ENCODE results near the gene FBXW8. TPM values are rescaled to one million over a fixed set of nuclear protein-coding genes. Genes with fewer than 3 reads are reported as not detected.

FBXW8 gene
- polyA plus RNA-seq, 3 donors: 2.0 to 5.2 (median 2.7) TPM

GRCh38 chr12:116922194-116922897 is 11.6 kb downstream of the FBXW8 start:
- no peak overlapping the region for H3K4me2 ChIP-seq (replicated peaks; ENCODE audit: extremely low read depth, low read length, poor library complexity, severe bottlenecking)
- peaks cover 0 to 7% of the 10 kb centered on the region in 2 donors for H3K36me3 ChIP-seq (replicated peaks in 1 of 2; ENCODE audit: control insufficient read depth in 1 of 2, insufficient read depth in 2 of 2, low read length in 2 of 2)
- Mint-ChIP-seq H3K9me3 (peaks cover 0 to 2% (median 0%) of the 10 kb centered on the region in 7 donors), H3K36me3 (peaks cover 6 to 10% of the 10 kb centered on the region in 2 donors), H3K4me1 (peaks cover 24% of the 10 kb centered on the region), H3K27ac (no peak overlapping the region), H3K27me3 (ENCODE audit: low read depth in 3 of 3) (peaks cover 0 to 1% (median 0%) of the 10 kb centered on the region in 3 donors), H3K4me3 (no peak overlapping the region)
- no peak overlapping the region for H3K4me3 ChIP-seq (replicated peaks in 1 of 3; ENCODE audit: low read depth in 2 of 3, low read length in 3 of 3)
- no peaks in the 10 kb centered on the region for H4K20me1 ChIP-seq (ENCODE audit: insufficient read depth, low read length)
- DNase-seq: no peak
- H3K4me1 ChIP-seq (ENCODE audit: control insufficient read depth in 1 of 2, insufficient read depth in 2 of 2, low read length in 2 of 2): peaks cover 0 to 3% of the 10 kb centered on the region in 2 donors
- H3K27me3 ChIP-seq (ENCODE audit: control insufficient read depth in 2 of 2, insufficient read depth in 2 of 2, low read length in 2 of 2): no peaks in the 10 kb centered on the region
- no peak overlapping the region for H3K9ac ChIP-seq (ENCODE audit: insufficient read depth, low read length, poor library complexity, severe bottlenecking)
- intact Hi-C loops (cut with micrococcal nuclease): no loop called here
- WGBS (ENCODE audit: insufficient coverage): no CpG with 5 or more reads among the region's 2 CpGs
- H3K79me2 ChIP-seq (ENCODE audit: insufficient read depth, low read length): peaks cover 6% of the 10 kb centered on the region
- H3K27ac ChIP-seq (ENCODE audit: low read depth in 1 of 2, low read length in 2 of 2): no peak overlapping the region
- H2AFZ ChIP-seq (ENCODE audit: insufficient read depth, low read depth, low read length, poor library complexity, severe bottlenecking): no peak overlapping the region
- no peak for TF ChIP-seq CTCF (IDR thresholded peaks at IDR 0.05)
- no peaks in the 10 kb centered on the region for H3K9me3 ChIP-seq (replicated peaks in 1 of 2; ENCODE audit: control insufficient read depth in 1 of 2, insufficient read depth in 1 of 2, low read length in 2 of 2)

GRCh38 chr12:116924558-116925453 is 14.1 kb downstream of the FBXW8 start:
- 77% methylated on average over 4 of the region's 5 CpGs for WGBS (ENCODE audit: insufficient coverage)
- peak overlapping the region in 1 of 7 donors; percentile 35 for H3K27ac Mint-ChIP-seq
- peaks cover 2 to 3% of the 10 kb centered on the region in 2 donors for H3K4me1 ChIP-seq (ENCODE audit: control insufficient read depth in 1 of 2, insufficient read depth in 2 of 2, low read length in 2 of 2)
- no peak overlapping the region for H3K9ac ChIP-seq (ENCODE audit: insufficient read depth, low read length, poor library complexity, severe bottlenecking)
- no peaks in the 10 kb centered on the region for H3K79me2 ChIP-seq (ENCODE audit: insufficient read depth, low read length)
- no peaks in the 10 kb centered on the region for H3K9me3 ChIP-seq (replicated peaks in 1 of 2; ENCODE audit: control insufficient read depth in 1 of 2, insufficient read depth in 1 of 2, low read length in 2 of 2)
- no peak overlapping the region for H3K4me2 ChIP-seq (replicated peaks; ENCODE audit: extremely low read depth, low read length, poor library complexity, severe bottlenecking)
- H3K27me3 Mint-ChIP-seq (ENCODE audit: low read depth in 3 of 3): no peaks in the 10 kb centered on the region
- H3K27me3 ChIP-seq (ENCODE audit: control insufficient read depth in 2 of 2, insufficient read depth in 2 of 2, low read length in 2 of 2): no peaks in the 10 kb centered on the region
- no peak overlapping the region for H3K4me3 Mint-ChIP-seq
- H2AFZ ChIP-seq (ENCODE audit: insufficient read depth, low read depth, low read length, poor library complexity, severe bottlenecking): no peak overlapping the region
- H3K4me3 ChIP-seq (replicated peaks in 1 of 3; ENCODE audit: low read depth in 2 of 3, low read length in 3 of 3): no peak overlapping the region
- peaks cover 13% of the 10 kb centered on the region for H3K4me1 Mint-ChIP-seq
- H3K9me3 Mint-ChIP-seq: peaks cover 0 to 2% (median 0%) of the 10 kb centered on the region in 7 donors
- H3K36me3 Mint-ChIP-seq: peaks cover 17 to 21% of the 10 kb centered on the region in 2 donors
- no peaks in the 10 kb centered on the region for H4K20me1 ChIP-seq (ENCODE audit: insufficient read depth, low read length)
- intact Hi-C loops (cut with micrococcal nuclease): no loop called here
- peaks cover 0 to 17% of the 10 kb centered on the region in 2 donors for H3K36me3 ChIP-seq (replicated peaks in 1 of 2; ENCODE audit: control insufficient read depth in 1 of 2, insufficient read depth in 2 of 2, low read length in 2 of 2)
- no peak for DNase-seq
- TF ChIP-seq CTCF (IDR thresholded peaks at IDR 0.05): no peak
- H3K27ac ChIP-seq (ENCODE audit: low read depth in 1 of 2, low read length in 2 of 2): no peak overlapping the region

Data from CD14-positive monocyte (primary cell).